Measurements from ENCODE around the gene TACR1. TPM values are rescaled to one million over a fixed set of nuclear protein-coding genes. Genes with fewer than 3 reads are reported as not detected.

Gene TACR1
- not detected in 2 replicates for total RNA-seq

GRCh38 chr2:75199428-75200011 is at the start of gene TACR1:
Gene TACR1 (minus strand): TSS chr2:75199520. CDS start chr2:75198934, 586 bp downstream.

Other genes starting within 250 kb of the TACR1 start
- 19.5 and 20.0 TPM in 2 replicates for gene POLE4, start 240.9 kb downstream of the TACR1 start, total RNA-seq

Data from dermis lymphatic vessel endothelial cell (primary cell).